Nephron progenitor cell (in vitro differentiated cells): Measurements from ENCODE around the gene IL1R2.

Experiments used
- DNase-seq: peaks from one replicate; pipeline ENCODE4 v3.0.0; 2021
- H3K27ac Mint-ChIP-seq: 2 replicates; pipeline ENCODE4 v1.8.0; 2021; ENCODE audit warnings: mild to moderate bottlenecking, moderate library complexity, mixed read lengths
- H3K27me3 Mint-ChIP-seq: 2 replicates; pipeline ENCODE4 v1.8.0; 2021; ENCODE audit warnings: mild to moderate bottlenecking, low read depth, mixed read lengths; ENCODE audit not compliant: poor library complexity
- H3K36me3 Mint-ChIP-seq: 2 replicates; pipeline ENCODE4 v1.8.0; 2021; ENCODE audit warnings: low read depth, mixed read lengths
- H3K4me1 Mint-ChIP-seq: 2 replicates; pipeline ENCODE4 v1.8.0; 2021; ENCODE audit warnings: mixed read lengths
- H3K4me3 Mint-ChIP-seq: 2 replicates; pipeline ENCODE4 v1.8.0; 2021; ENCODE audit warnings: mild to moderate bottlenecking, moderate library complexity, mixed read lengths
- H3K9me3 Mint-ChIP-seq: 2 replicates; pipeline ENCODE4 v1.8.0; 2021; ENCODE audit warnings: mild to moderate bottlenecking, moderate library complexity, mixed read lengths
- CTCF ChIP-seq: fragments of 200-600 bp; sonication (generic); IDR thresholded peaks from 2 replicates; pipeline ENCODE4 v1.5.0; 2021; ENCODE audit warnings: antibody characterized with exemption

IL1R2 gene

GRCh38 chr2:102042196-102043081 is 50.7 kb downstream of the IL1R2 start:
- Mint-ChIP-seq H3K9me3 (peaks cover 25% of the 10 kb centered on the region), H3K27me3 (peaks cover 4% of the 10 kb centered on the region), H3K36me3 (no peaks in the 10 kb centered on the region), H3K4me1 (peaks cover 40% of the 10 kb centered on the region), H3K4me3 (no peak overlapping the region), H3K27ac (peak overlapping the region; percentile 46)
- no peak for DNase-seq
- no peak for TF ChIP-seq CTCF

DNA sequence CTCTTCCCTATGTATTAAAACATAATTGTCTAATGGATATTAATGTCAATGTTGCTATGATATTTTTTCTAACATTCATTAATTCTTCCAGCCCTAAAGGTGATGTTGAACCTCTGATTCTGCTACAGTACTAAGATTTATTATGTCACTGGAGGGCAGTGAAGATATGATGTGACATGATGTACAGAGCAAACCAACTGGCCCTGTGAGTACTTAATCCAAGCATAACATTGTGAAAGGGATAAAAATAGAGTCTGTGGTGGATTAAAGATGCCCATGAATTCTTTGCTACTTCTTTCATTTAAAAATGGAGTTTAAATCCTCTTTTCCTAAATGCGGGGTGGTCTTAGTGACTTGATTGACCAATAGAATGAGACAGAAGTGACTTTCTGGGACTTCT is 51.8 kb downstream of the IL1R2 start:
- H3K36me3 Mint-ChIP-seq: no peaks in the 10 kb centered on the region
- no peak overlapping the region for H3K27ac Mint-ChIP-seq
- H3K27me3 Mint-ChIP-seq: peaks cover 4% of the 10 kb centered on the region
- DNase-seq: no peak
- H3K4me3 Mint-ChIP-seq: no peak overlapping the region
- H3K9me3 Mint-ChIP-seq: peaks cover 25% of the 10 kb centered on the region
- no peak for TF ChIP-seq CTCF
- peaks cover 48% of the 10 kb centered on the region for H3K4me1 Mint-ChIP-seq

DNA sequence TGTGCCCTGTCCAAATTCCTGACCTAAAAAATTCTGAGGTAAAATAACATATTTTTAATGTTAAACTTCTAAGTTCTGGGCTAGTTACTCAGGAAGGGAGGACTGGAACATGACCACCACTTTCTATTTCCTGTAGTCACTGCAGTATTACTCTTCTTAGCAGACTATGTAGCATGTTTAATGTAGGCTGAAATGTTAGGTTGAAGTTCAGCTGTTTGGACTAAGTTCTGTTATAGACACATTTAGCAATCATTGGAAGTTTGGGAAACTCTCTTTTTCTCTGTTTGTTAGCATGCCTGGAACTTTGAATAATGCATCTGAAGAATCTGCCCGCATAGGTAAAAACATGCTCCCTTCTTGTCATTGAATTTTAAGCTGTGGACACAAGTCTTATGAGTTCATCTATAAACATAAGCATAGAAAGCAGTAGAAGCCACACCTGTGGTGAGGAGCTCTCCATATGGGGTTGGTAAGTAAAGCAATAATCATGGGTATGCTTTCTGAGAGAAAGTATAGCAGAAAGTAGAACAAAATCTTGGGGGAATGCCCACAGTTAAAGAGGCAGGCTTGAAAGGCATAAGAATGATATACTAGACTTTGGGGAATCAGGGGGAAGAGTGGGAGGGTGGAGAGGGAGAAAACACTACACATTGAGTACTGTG is 52.6 kb downstream of the IL1R2 start:
- H3K27me3 Mint-ChIP-seq: peaks cover 4% of the 10 kb centered on the region
- H3K9me3 Mint-ChIP-seq: peaks cover 20% of the 10 kb centered on the region
- no peak for TF ChIP-seq CTCF
- no peak for DNase-seq
- no peaks in the 10 kb centered on the region for H3K36me3 Mint-ChIP-seq
- H3K4me3 Mint-ChIP-seq: no peak overlapping the region
- H3K27ac Mint-ChIP-seq: no peak overlapping the region
- H3K4me1 Mint-ChIP-seq: peaks cover 56% of the 10 kb centered on the region

GRCh38 chr2:102044967-102045489 is 53.3 kb downstream of the IL1R2 start:
- H3K27ac Mint-ChIP-seq: no peak overlapping the region
- peaks cover 13% of the 10 kb centered on the region for H3K9me3 Mint-ChIP-seq
- peaks cover 62% of the 10 kb centered on the region for H3K4me1 Mint-ChIP-seq
- H3K4me3 Mint-ChIP-seq: no peak overlapping the region
- H3K36me3 Mint-ChIP-seq: no peaks in the 10 kb centered on the region
- DNase-seq: no peak
- TF ChIP-seq CTCF: no peak
- peaks cover 4% of the 10 kb centered on the region for H3K27me3 Mint-ChIP-seq

DNA sequence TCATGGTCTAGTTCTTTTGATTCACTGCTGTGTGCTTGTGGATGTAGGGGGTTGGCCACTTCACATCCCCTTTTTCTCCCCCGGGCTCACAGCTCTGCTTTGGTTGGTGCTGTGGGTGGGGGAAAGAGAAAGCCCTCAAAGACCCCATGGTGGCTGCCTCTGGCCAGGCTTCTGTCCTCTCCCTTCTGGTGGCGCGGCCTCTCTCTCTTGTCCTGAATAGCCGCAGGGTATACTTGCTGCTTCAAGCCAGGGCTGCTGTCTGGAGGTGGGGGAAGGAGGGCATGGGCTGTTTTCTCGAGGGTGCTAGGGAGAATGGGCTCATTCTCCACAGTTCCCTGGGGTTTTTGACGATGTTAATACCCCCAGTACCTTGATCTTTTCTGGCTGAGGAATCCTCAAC is 53.9 kb downstream of the IL1R2 start:
- Mint-ChIP-seq H3K27me3 (peaks cover 5% of the 10 kb centered on the region), H3K27ac (no peak overlapping the region), H3K36me3 (no peaks in the 10 kb centered on the region), H3K9me3 (peaks cover 7% of the 10 kb centered on the region), H3K4me3 (no peak overlapping the region), H3K4me1 (peaks cover 69% of the 10 kb centered on the region)
- DNase-seq: no peak
- no peak for TF ChIP-seq CTCF
